NB4 (cell line): ENCODE results near the gene PXMP4.

ENCODE experiments used
- DNase-seq: peaks from one replicate; pipeline ENCODE4 v3.0.0; 2010; ENCODE audit warnings: low read depth
- H3K4me3 ChIP-seq: one replicate; pipeline ENCODE4 v1.5.1; 2011; ENCODE audit warnings: mild to moderate bottlenecking, low read depth, low read length, moderate library complexity
- CTCF ChIP-seq: IDR thresholded peaks from one replicate; pipeline ENCODE4 v1.5.1; 2012; ENCODE audit warnings: low read depth, low read length
- MAX ChIP-seq: IDR thresholded peaks from 2 replicates; pipeline ENCODE4 v1.6.1; 2011; ENCODE audit warnings: low read depth, low read length
- MYC ChIP-seq: IDR thresholded peaks from 2 replicates; pipeline ENCODE4 v1.6.1; 2011; ENCODE audit warnings: low read depth, low read length
- POLR2A ChIP-seq: IDR thresholded peaks from 2 replicates; pipeline ENCODE4 v1.6.1; 2011; ENCODE audit warnings: mild to moderate bottlenecking; ENCODE audit not compliant: insufficient read length; ENCODE audit errors: extremely low read depth

The PXMP4 gene

GRCh38 chr20:33730946-33731692 is 11.0 kb upstream of the PXMP4 start:
- peak overlapping the region; percentile 43 for H3K4me3 ChIP-seq
- DNase-seq: no peak
- TF ChIP-seq CTCF (no peak), POLR2A (no peak), MAX (no peak), MYC (no peak)

DNA sequence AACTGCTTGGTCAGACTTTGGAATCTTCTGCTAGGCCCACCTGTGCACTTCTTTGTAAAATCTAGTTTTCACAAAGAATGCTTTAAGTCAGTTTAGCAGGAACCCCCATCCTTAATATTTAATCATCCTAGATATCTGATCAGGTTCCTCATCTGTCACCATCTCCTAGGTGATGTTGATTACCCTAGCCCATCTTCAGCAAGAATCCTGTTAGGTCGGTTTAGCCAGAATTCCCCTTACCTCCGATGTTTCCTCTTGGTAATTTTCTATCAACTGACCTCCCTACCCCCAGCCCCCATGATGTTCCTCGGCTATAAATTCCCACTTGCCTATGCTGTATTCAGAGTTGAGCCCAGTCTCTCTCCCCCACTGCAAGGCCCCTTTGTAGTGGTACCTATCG is 9.0 kb upstream of the PXMP4 start:
- no peak overlapping the region for H3K4me3 ChIP-seq
- no peak for DNase-seq
- TF ChIP-seq CTCF: no peak
- no peak for TF ChIP-seq MAX
- no peak for TF ChIP-seq MYC
- no peak for TF ChIP-seq POLR2A

DNA sequence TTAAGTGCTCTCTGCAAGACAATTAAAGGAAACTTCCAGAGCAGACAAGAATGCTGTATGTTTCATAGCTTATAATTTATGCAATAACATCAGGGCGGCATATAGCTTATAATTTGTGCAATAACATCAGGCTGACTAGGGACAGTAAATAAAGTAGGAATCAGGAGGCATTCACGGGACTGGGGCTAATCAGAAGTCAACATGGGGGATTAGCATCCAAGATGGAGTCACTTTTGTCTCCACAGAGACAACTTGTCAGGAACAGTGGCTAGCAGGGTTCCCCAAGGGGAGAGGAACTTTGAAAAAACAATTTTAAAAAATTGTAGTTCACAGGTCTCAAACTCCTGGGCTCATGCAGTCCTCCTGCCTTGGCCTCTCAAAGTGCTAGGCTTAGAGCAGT is 8.4 kb upstream of the PXMP4 start:
- no peak for DNase-seq
- no peak overlapping the region for H3K4me3 ChIP-seq
- TF ChIP-seq MYC (no peak), CTCF (no peak), MAX (no peak), POLR2A (no peak)

DNA sequence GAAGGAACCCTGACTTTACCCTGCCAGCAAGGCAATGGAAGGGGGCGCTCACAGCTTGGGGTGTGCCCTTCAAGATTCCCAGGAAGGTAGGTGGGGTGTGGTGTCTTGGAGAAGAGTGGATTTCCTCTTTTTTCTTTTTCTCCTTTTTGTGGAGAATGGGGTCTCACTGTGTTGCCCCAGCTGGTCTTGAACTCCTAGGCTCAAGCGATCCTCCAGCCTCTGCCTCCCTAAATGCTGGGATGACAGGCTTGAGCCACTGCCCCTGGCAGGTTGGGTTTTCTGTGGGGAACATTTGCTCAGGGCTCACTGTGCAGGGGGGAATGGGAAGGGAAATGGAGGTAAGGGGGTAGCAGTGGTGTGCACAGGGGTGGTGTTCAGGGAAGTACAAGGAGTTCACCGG is 7.7 kb upstream of the PXMP4 start:
- TF ChIP-seq POLR2A: no peak
- no peak for TF ChIP-seq MYC
- TF ChIP-seq MAX: no peak
- no peak for TF ChIP-seq CTCF
- DNase-seq: no peak
- no peak overlapping the region for H3K4me3 ChIP-seq

- no peak for DNase-seq
- TF ChIP-seq MAX (no peak), POLR2A (no peak)
- no peak overlapping the region for H3K4me3 ChIP-seq
Observed at GRCh38 chr20:33727115-33727479, 7.0 kb upstream of the PXMP4 start.

DNA sequence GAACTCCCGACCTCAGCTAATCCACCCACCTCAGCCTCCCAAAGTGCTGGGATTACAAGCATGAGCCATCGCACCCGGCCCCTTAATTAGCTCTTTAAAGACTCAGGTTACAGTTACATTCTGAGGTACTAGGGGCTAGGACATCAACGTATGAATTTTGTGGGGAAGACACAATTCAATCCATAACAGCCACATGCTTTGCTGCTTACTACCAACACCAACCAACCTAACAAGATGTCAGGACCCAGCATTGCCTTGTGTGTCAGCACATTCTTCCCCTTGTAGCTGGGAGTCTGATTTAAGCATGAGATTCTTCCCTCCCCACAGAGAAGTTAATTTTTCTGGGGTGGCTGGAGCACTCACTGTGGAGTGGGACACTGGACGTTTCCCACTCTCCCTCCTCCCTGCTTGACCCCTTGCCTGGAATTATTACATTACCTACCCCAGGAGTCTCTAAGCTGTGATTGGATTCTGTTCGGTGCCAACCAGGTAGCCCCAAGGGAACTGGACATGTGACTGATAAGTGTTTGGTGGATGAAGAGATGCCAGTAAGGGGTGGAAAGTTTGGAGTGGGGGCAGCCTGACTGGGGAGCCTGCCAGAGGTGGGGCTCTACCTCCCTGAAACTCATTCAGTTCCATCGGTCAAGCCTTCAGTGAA is 5.6 kb upstream of the PXMP4 start:
- no peak overlapping the region for H3K4me3 ChIP-seq
- no peak for DNase-seq
- no peak for TF ChIP-seq MYC
- TF ChIP-seq POLR2A: no peak
- TF ChIP-seq MAX: no peak
- no peak for TF ChIP-seq CTCF
